HG03025 (cell line): ENCODE measurements around the gene NKX6-2.

Experiments
- ATAC-seq: cut with Tn5 transposase; IDR thresholded peaks from one replicate; pipeline ENCODE4 v1.9.1; 2021; ENCODE audit warnings: mild to moderate bottlenecking, moderate library complexity; ENCODE audit not compliant: unreplicated experiment, low FRiP score

NKX6-2 gene

GRCh38 chr10:132813560-132814468 is 27.9 kb upstream of the NKX6-2 start:
- ATAC-seq: no peak

- ATAC-seq: no peak
Observed at GRCh38 chr10:132813001-132813401, 27.1 kb upstream of the NKX6-2 start.

- ATAC-seq: no peak
Observed at GRCh38 chr10:132812520-132812919, 26.6 kb upstream of the NKX6-2 start.

DNA sequence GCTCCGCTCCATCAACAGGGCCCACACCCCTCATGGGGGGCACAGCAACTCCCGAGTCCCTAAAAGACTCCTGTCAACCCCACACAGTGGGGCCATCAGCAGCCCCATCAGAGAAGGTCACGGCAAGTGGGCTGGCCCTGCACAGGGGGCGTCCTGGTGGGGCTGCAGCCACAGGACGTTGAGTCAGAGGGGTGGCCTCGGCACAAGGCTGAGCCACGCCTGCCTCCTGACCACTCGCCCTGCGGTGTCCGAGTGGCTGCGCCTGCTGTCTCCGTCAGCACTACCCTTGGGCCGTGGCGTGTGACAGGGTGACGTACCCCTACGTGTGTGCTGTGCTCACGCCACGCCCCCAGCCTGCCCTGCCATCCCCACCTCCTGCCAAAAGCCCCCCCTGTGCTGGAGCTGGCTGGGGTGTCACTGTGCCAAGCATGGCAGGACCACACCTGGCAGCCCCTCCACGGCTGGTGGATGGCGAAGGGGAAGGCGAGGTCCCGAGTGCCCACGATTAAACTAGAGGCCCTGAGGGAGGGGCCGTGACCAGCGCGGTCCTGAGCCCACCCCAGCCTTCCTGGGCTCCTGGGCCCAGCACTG is 26.0 kb upstream of the NKX6-2 start:
- ATAC-seq: no peak

GRCh38 chr10:132810807-132811700 is 25.1 kb upstream of the NKX6-2 start:
- no peak for ATAC-seq

- no peak for ATAC-seq
Observed at GRCh38 chr10:132810141-132810806, 24.3 kb upstream of the NKX6-2 start.

DNA sequence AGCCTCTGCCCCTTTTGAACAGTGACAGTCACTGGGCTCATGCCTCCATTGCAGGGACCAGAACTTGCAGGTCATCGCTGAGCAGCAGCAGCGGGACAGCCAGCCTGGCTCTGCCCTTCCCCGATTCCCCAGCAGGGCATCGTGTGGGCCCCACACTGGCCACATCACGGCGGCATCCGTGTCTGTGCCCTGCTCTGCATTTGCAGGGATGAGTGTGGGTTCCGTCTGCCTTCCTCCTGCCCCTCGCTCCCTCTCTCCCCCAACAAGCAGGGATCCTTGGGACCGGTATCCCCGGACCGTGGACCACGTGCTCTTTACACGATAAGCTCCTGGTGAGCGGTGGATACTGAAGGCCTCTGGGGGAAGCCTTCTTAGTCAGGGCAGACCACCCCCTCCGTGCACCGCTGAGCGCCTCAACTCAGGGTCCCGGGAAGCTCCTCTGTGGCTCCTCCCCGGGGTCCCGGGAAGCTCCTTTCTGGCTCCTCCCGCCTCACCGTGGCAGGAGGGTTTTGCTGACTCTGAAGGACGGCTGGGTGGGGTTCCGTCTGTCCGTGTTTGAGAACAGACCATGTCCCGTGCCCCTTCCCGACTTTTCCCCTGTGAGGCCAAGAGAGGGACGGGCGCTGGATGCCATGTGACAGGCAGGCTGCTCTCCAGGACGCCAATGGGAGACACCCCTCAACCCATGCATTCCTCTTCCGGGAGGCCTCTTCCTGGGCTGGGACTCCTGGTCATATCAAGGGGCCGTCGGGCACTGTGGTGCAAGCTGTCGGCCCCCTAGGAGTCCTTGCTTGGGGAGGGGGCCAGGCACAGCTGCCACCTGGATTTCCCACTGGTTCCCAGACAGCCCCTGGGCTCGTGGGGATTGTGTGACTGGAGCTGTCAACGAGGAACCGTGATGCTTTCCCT is 23.5 kb upstream of the NKX6-2 start:
- ATAC-seq: no peak

GRCh38 chr10:132808383-132809231 is 22.7 kb upstream of the NKX6-2 start:
- ATAC-seq: no peak

DNA sequence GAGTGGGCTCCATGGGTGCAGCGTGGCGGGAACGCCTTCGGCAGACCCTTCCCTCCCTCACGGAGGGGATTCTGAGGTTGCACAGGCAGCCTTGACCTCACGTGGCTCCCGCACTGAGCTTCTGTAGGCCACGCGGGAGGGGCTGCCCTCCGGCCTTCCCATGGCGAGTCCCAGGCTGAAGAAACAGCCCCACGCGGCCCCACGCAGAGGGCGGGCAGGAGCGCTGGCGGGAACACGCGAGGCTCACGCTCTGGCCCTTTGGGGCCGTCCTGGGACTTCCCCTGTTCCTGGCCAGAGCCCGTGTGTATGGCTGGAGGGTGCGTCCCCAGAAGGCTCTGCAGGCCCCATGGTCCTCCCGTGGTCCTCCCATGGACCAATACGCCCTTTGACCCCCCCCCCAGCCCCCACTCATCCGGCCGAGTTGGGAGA is 21.7 kb upstream of the NKX6-2 start:
- no peak for ATAC-seq

DNA sequence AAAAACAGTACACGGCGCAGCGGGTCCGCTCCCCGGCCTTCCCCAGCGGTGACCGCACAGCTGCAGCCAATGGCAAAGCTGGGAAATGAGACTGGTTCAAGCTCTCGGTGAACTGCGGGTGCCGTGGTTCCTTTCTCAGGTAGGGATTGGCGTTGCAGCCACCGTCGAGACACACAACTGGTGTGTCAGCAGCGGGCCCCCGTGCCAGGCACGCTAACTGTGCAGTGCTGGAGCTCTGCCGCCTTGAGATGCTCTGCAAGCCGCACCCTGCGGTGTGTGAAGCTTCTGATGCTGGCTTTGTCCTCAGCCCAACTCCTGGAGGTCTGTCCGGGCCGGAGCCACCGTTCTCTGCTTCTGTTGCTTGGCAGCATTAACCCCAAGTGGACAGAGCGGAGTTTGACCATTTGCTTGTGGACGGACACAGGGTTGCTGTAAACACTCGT is 20.6 kb upstream of the NKX6-2 start:
- ATAC-seq: no peak

GRCh38 chr10:132806110-132806509 is 20.2 kb upstream of the NKX6-2 start:
- ATAC-seq: no peak

DNA sequence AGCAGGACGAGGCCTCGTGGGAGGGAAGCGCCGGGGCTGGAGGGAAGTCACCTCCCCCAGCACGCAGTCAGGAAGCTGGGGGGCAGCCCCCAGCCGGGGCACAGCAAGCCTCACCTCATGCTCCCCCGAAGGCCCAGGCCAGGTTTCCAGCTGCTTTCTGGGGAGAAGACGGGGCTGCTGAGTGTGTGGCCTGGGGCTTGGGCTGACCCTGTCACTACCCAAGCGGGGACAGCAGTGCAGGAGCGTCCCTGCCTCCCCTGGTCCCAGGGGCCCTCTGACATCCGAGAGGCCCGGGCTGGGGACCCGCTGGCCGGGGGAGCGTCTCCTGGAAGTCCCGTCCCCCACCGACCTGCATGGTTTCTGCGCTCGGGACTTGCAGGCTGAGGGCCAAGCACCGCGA is 19.7 kb upstream of the NKX6-2 start:
- no peak for ATAC-seq

- ATAC-seq: no peak
Observed at GRCh38 chr10:132804785-132805426, 19.0 kb upstream of the NKX6-2 start.

DNA sequence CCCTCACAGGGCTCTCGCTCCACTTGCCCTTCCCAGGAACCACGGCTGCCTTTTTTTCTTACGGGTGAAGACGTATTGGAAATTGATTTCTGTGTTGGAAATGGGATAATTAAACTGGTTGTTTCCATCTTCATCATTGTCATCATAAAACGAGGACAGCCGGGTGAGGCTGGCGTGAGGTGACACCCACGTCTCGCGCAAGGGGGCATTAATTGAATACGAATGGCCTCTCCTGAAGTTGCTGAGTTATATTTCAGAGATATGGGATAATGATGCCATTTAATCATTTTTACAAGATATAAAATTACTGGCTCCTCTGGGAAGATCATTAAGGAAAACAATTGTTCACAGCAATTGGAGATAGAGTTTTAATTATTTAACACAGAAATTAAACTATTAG is 18.3 kb upstream of the NKX6-2 start:
- no peak for ATAC-seq

GRCh38 chr10:132803416-132804210 is 17.7 kb upstream of the NKX6-2 start:
- no peak for ATAC-seq

GRCh38 chr10:132802694-132803320 is 16.9 kb upstream of the NKX6-2 start:
- no peak for ATAC-seq

DNA sequence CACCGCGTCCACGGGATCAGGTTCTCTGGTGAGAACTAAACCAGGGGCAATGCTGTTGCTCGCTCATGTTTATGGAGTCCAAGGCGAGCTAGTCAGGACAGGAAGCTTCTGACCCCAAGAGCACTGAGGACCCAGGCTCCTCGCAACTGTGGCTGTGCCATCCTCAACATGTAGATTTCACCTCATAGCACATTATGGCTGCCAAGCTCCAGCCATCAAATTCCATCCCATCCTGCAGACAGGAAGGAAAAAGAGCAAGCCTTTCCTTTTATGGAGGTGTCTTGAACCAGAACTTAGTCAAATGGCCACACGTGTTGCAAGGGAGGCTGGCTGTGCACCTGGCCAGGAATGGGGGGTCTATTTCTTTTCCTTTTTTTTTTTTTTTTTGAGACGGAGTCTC is 16.1 kb upstream of the NKX6-2 start:
- ATAC-seq: no peak
